ENCODE measurements around the gene NSD1. TPM values are rescaled to one million over a fixed set of nuclear protein-coding genes. Genes with fewer than 3 reads are reported as not detected.
"Not testable (repeated sequence)": the region's sequence is repeated elsewhere in the genome, so short reads cannot be mapped to it uniquely, and the experiment has no call there.

Gene NSD1
- total RNA-seq, 1 donor from 2014 or later: 32.4 TPM

DNA sequence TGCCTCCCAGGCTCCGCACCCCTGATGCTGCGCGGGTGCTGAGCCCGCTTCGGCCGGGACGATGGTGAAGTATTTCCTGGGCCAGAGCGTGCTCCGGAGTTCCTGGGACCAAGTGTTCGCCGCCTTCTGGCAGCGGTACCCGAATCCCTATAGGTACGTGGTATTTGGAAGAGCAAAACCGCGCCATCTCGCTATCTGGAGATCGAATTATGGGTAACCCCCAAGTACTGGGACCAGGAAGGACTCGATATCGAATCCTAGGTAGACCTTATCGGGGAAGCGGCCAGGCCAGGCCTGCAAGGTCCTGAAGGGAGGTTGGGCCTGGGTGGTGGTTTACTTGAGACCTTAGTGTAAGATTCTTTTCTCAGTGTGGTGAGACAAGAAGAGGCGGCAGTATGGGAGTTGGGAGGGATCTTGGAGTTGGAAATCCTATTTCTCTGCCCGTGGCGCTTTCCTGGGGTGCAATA, 170.4 kb downstream of the NSD1 start:
- Histone ChIP-seq H3K27me3 (ENCODE audit: control insufficient read depth, insufficient read depth, low read length) (no peaks in the 10 kb centered on the region), H3K4me3 (ENCODE audit: low read depth, low read length) (peak overlapping the region; percentile 87), H3K36me3 (ENCODE audit: control insufficient read depth, insufficient read depth, low read length) (peaks cover 4% of the 10 kb centered on the region)
- DNase-seq (ENCODE audit: low read depth): no peak
- TF ChIP-seq, protein P1, sequence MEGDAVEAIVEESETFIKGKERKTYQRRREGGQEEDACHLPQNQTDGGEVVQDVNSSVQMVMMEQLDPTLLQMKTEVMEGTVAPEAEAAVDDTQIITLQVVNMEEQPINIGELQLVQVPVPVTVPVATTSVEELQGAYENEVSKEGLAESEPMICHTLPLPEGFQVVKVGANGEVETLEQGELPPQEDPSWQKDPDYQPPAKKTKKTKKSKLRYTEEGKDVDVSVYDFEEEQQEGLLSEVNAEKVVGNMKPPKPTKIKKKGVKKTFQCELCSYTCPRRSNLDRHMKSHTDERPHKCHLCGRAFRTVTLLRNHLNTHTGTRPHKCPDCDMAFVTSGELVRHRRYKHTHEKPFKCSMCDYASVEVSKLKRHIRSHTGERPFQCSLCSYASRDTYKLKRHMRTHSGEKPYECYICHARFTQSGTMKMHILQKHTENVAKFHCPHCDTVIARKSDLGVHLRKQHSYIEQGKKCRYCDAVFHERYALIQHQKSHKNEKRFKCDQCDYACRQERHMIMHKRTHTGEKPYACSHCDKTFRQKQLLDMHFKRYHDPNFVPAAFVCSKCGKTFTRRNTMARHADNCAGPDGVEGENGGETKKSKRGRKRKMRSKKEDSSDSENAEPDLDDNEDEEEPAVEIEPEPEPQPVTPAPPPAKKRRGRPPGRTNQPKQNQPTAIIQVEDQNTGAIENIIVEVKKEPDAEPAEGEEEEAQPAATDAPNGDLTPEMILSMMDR (IDR thresholded peaks at IDR 0.05; ENCODE audit: insufficient read depth, low read length, severe bottlenecking): no peak
- FAIRE-seq: no peak

DNA sequence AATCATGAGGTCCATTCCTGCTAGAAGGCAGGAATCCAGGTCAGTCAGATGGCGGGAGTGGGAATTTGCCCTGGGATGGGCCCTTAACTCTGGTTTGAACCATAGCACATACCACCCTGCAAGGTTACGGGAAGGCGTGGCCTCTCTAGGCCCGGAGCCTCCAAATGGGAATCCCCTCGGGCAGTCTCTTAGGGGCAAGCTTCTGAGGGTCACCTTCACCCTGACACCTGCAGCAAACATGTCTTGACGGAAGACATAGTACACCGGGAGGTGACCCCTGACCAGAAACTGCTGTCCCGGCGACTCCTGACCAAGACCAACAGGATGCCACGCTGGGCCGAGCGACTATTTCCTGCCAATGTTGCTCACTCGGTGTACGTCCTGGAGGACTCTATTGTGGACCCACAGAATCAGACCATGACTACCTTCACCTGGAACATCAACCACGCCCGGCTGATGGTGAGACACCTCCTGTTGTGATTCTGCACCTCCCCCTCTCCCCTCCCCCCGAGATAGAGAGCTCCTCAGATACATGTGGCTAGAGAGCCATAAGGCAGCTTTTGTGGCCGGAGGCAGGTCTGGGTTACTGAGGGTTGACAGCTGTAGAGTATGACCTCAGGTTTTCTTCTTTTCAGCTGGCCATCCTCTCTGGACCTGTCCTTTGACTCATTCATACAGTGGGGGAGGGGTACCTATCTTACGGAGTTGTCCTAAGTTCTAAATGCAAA, 171.0 kb downstream of the NSD1 start:
- FAIRE-seq (no peak), DNase-seq (ENCODE audit: low read depth) (peak; percentile 38)
- Histone ChIP-seq H3K27me3 (ENCODE audit: control insufficient read depth, insufficient read depth, low read length) (no peaks in the 10 kb centered on the region), H3K36me3 (ENCODE audit: control insufficient read depth, insufficient read depth, low read length) (peaks cover 4% of the 10 kb centered on the region), H3K4me3 (ENCODE audit: low read depth, low read length) (peak overlapping the region; percentile 87)
- TF ChIP-seq, protein P1 (IDR thresholded peaks at IDR 0.05; ENCODE audit: insufficient read depth, low read length, severe bottlenecking): no peak

DNA sequence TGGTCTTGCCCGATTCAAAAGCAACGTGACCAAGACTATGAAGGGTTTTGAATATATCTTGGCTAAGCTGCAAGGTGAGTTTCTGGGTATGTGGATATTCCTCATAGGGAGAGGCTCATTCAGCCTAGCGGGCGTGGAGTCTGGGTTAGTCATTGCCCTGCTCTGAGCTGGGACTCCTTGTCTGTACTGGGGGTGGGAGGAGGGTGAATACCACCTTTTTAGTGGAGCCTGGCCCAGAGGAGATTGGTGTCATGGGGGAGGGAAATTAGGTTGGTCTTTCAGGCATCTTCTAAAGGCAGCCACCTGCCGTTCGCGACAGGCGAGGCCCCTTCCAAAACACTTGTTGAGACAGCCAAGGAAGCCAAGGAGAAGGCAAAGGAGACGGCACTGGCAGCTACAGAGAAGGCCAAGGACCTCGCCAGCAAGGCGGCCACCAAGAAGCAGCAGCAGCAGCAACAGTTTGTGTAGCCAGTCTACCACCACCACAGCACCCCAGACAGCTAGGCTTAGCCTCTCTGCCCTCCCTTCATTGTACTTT, 172.6 kb downstream of the NSD1 start:
- not testable (repeated sequence) for H3K36me3 ChIP-seq (ENCODE audit: control insufficient read depth, insufficient read depth, low read length); FAIRE-seq; H3K4me3 ChIP-seq (ENCODE audit: low read depth, low read length); H3K27me3 ChIP-seq (ENCODE audit: control insufficient read depth, insufficient read depth, low read length)
- peak; percentile 49 for DNase-seq (ENCODE audit: low read depth)

DNA sequence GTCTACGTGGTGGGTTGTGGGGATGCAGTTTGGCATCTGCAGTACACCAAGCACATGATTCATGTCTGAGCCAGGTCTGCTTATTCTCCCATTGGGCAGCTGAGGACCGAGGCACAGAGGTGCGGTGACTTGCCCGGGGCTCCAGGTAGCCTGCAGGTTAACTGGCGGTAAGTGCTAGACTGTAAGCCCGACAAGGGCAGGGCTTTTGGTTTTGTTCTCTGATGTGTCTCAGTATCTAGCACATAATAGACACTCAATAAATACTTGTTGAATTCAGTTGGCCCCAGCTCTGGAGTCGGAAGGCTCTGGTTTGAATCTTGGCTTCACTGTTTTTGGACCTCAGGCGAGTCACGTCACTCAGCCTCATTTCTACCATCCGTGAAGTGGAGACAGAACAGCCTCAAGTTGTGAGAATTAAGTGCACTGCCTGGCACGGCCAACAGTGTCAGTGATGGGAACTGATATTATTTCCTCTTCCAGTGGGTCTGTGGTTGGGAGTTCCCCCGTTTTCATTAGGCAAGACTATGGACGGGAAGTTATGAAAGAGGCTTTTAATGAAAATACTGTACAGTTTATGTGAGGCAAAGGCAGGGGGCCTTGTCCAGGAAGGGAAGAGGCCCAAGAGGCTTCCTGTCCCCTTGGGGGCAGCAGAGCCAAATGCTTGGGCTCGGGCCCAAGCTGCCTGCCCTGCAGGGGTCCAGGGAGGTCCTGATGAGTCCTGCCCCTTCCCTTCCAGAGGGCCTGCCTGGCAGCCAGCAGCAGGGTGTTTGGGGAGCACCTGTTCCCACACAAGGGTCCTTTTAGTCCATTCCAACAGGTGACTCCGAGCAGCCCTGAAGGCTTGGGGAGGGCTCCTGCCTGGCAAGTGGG, 173.3 kb downstream of the NSD1 start:
- no peak for FAIRE-seq

DNA sequence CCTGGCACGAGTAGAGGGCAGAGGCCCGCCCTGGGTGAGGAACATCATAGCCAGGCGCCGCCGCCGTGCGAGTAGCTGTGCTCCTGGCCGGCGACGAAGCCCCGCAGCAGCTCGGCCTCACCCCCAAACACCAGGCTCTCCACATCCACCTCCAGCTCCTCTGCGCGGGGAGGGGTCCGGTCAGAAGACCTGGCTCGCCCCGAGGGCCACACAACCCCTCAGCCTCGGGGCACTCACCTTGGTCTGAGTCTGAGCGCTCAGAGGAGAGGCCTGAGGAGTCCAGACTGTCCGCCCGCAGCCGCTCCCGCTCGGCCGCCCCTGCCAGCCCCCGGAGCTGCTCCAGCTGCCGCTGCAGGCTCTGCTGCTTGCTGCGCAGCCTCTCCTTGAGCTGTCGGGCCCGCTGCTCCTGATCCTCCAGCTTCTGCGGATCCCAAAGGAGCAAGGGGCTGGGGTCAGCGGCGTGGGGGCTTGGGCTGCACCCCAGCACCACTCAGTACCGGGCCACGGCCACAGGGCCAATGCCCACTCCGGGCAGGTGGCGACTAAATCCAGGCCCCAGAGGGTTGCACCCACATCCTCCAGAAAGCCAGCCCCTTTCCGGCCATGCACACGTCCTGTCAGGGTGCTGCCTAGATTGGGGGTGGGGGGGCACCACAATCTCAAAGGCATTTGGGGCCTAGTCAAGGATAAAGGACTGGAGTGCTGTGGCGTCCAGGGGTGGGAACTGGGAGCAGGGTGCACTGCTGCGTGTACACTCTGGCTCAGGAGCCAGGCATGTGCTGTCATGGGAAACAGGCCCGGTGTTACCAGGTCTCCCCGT, 174.2 kb downstream of the NSD1 start:
- FAIRE-seq: no peak
- Histone ChIP-seq H3K36me3 (ENCODE audit: control insufficient read depth, insufficient read depth, low read length) (peaks cover 4% of the 10 kb centered on the region), H3K27me3 (ENCODE audit: control insufficient read depth, insufficient read depth, low read length) (no peaks in the 10 kb centered on the region), H3K4me3 (ENCODE audit: low read depth, low read length) (no peak overlapping the region)
- DNase-seq (ENCODE audit: low read depth): no peak
- TF ChIP-seq, protein P1 (IDR thresholded peaks at IDR 0.05; ENCODE audit: insufficient read depth, low read length, severe bottlenecking): no peak

More for the DNA sequence above, 173.3 kb downstream of the NSD1 start:
- H3K27me3 ChIP-seq (ENCODE audit: control insufficient read depth, insufficient read depth, low read length): no peaks in the 10 kb centered on the region
- H3K4me3 ChIP-seq (ENCODE audit: low read depth, low read length): no peak overlapping the region
- DNase-seq (ENCODE audit: low read depth): no peak
- TF ChIP-seq, protein P1 (IDR thresholded peaks at IDR 0.05; ENCODE audit: insufficient read depth, low read length, severe bottlenecking): no peak
- H3K36me3 ChIP-seq (ENCODE audit: control insufficient read depth, insufficient read depth, low read length): peaks cover 4% of the 10 kb centered on the region
